Retinal pigment epithelial cell (primary cell): ENCODE measurements around the gene SCNN1B.

ENCODE experiments used
- DNase-seq: peaks from one replicate; pipeline ENCODE4 v3.0.0-alpha.2; 2010; ENCODE audit warnings: low read depth
- H3K4me3 ChIP-seq: 2 replicates; pipeline ENCODE4 v1.5.1; 2011; ENCODE audit warnings: mild to moderate bottlenecking, low read length, control low read depth, moderate library complexity
- TF ChIP-seq, protein P1 (sequence below): conservative IDR thresholded peaks from 2 replicates; pipeline ENCODE4 v1.5.1; 2011; ENCODE audit warnings: low read depth, low read length, control low read depth, inconsistent platforms

Gene SCNN1B

DNA sequence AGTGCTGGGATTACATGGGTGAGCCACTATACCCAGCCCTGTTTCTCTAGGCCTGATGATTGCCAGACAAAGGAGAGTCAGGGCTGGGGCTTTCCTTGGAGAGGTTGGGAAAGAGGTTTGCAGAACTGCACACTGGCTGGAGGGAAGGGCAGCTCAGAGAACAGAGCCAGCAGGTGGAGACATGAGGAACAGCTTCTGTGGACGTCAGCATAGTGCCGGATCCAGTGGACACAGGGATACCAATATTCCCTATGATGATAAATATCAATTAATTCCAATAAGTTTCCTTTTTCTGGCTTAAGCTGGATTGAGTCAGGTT, 43.2 kb upstream of the SCNN1B start:
- H3K4me3 ChIP-seq = no peak overlapping the region
- DNase-seq = no peak
- TF ChIP-seq, protein P1, sequence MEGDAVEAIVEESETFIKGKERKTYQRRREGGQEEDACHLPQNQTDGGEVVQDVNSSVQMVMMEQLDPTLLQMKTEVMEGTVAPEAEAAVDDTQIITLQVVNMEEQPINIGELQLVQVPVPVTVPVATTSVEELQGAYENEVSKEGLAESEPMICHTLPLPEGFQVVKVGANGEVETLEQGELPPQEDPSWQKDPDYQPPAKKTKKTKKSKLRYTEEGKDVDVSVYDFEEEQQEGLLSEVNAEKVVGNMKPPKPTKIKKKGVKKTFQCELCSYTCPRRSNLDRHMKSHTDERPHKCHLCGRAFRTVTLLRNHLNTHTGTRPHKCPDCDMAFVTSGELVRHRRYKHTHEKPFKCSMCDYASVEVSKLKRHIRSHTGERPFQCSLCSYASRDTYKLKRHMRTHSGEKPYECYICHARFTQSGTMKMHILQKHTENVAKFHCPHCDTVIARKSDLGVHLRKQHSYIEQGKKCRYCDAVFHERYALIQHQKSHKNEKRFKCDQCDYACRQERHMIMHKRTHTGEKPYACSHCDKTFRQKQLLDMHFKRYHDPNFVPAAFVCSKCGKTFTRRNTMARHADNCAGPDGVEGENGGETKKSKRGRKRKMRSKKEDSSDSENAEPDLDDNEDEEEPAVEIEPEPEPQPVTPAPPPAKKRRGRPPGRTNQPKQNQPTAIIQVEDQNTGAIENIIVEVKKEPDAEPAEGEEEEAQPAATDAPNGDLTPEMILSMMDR = no peak

DNA sequence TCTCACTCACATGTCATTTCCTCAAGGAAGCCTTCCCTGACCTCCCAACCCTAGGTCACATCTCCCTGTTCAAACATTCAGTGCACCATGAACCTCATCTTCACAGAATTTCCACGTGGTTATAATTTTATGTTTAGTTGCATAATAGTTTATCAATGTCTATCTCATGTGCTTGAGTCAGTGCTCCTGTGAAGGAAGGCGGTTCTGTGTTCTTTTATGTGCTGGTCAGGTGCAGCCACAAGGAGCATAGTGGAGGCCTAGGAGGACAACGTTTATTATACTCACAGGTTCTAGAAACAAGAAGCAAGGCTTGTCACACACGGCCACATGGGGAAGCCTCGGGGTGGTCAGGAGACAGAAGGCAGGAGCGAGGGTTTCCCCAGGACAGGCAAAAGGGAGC, 34.5 kb upstream of the SCNN1B start:
- no peak overlapping the region for H3K4me3 ChIP-seq
- no peak for DNase-seq
- TF ChIP-seq, protein P1 = no peak

DNA sequence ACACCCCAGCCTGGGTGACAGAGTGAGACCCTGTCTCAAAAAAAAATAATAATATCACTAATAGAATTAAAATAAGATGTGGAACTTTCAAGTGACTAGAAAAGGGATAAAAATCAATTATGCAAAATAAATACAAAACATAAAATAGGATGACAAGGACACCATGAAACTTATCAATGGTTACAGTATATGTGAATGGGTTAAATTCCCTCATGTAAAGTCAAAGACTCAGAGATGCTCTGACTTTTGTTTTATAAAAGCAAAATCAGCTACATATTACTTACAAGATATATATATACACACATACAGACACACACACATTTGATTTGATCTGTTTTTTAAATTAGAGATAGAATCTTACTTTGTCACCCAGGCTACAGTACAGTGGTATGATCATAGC, 33.5 kb upstream of the SCNN1B start:
- H3K4me3 ChIP-seq = no peak overlapping the region
- DNase-seq = no peak
- TF ChIP-seq, protein P1 = no peak

DNA sequence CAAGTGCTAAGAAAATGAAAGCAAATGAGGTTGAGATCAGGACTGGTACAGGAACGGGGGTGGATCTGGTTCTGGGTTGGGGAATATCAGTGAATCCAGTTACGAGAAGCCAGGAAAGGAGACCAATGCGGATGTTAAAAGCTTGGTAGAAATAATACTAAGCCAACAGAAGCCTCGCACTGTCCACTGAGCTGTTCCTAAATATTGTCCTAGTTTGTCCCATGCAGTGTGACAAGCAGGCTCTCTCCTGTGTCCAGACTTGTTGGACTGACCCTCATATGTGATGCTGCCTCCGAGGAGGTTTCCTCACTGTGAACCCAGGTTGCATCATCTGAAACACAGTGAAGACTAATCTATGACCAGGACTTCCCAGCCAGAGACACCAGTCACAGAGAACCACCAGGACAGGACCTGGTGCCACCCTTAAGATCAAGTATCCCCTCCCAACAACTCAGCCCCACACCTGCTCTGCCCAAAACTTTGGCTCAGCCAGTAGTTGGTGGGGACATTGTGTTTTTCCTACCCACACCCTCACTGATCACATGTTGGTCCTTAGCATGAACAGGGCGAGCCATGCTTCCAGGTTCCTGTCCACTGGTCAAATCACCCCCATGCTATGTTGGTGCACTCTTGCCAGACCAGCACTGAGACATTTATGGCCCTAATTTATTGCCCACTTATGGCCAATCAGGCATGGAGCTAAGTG, 32.7 kb upstream of the SCNN1B start:
- DNase-seq = no peak
- TF ChIP-seq, protein P1 = no peak
- no peak overlapping the region for H3K4me3 ChIP-seq

DNA sequence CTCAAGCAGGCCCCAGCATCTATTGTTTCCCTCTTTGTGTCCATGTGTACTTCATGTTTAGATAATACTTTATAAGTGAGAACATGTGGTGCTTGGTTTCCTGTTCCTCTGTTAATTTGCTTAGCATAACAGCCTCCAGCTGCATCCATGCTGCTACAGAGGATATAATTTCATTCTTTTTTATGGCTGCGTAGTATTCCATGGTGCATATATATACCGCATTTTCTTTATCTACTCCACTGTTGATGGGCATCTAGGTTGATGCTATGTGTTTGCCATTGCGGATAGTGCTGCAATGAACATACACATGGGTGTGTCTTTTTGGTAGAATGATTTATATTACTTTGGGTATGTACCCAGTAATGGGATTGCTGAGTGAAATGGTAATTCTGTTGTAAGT, 31.4 kb upstream of the SCNN1B start:
- TF ChIP-seq, protein P1 = no peak
- H3K4me3 ChIP-seq = no peak overlapping the region
- no peak for DNase-seq

DNA sequence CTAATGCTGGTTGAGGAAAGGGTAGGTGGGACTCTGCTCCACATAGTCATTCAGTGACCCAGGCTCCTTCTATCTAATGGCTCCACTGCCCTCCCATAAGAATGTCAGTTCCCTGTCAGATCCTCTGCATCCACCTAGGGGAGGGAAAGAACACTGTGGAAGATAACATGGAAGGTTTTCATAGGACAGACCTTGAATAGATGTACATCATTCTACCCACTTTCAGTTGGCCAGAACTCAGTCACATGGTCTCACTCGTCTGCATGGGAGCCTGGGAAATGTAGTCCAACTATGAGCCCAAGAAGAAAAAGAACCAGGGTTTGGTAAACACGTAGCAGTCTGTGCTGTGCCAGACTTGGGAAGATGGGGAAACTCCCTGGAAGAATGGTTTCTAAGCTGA, 27.1 kb upstream of the SCNN1B start:
- TF ChIP-seq, protein P1 = no peak
- H3K4me3 ChIP-seq = no peak overlapping the region
- DNase-seq = no peak

DNA sequence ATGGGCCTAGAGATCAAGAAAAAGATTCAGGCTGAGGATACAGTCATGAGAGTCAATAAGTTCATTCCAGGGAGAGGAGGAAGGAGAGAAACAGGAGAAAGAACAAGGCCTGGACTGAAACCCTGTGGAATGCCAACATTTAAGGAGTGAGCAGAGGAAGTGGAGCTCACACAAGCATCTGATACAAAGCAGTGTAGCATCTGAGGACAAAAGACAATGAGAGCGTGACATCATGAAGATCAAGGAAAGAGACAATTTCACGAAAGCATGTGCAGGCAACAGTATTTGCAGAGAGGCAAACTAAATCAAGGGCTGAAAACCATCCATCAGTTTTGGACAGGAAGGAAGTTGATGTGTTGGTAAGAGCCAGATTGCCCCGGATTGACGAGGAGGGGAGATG, 25.3 kb upstream of the SCNN1B start:
- no peak for DNase-seq
- TF ChIP-seq, protein P1 = no peak
- H3K4me3 ChIP-seq = no peak overlapping the region
